Breast epithelium (tissue), 3 donors: Measurements from ENCODE around the gene CNNM4.

ENCODE experiments used
- CTCF ChIP-seq, 3 donors: fragments of 450-650 bp; IDR thresholded peaks; one replicate each; pipeline ENCODE4 v1.5.1; 2016 to 2017; ENCODE audit warnings: antibody characterized with exemption in 3 of 3, mild to moderate bottlenecking in 3 of 3, moderate library complexity in 3 of 3
- POLR2A ChIP-seq: fragments of 450-650 bp; IDR thresholded peaks from one replicate; pipeline ENCODE4 v1.6.1; 2016; ENCODE audit warnings: antibody characterized with exemption, mild to moderate bottlenecking, moderate library complexity

GRCh38 chr2:96756788-96757476 lies 3.8 kb upstream of the CNNM4 start:
- TF ChIP-seq POLR2A (no peak), CTCF (IDR thresholded peaks at IDR 0.05) (no peak)
